Activated T-helper 1 cell treated with Interleukin-2 at 50 U/mL for 16 hours (primary cell): ENCODE results near the gene ASS1.

ENCODE experiments used
- DNase-seq: peaks from one replicate; pipeline ENCODE4 v3.0.0-alpha.2; 2020; ENCODE audit warnings: low read depth

ASS1 gene

DNA sequence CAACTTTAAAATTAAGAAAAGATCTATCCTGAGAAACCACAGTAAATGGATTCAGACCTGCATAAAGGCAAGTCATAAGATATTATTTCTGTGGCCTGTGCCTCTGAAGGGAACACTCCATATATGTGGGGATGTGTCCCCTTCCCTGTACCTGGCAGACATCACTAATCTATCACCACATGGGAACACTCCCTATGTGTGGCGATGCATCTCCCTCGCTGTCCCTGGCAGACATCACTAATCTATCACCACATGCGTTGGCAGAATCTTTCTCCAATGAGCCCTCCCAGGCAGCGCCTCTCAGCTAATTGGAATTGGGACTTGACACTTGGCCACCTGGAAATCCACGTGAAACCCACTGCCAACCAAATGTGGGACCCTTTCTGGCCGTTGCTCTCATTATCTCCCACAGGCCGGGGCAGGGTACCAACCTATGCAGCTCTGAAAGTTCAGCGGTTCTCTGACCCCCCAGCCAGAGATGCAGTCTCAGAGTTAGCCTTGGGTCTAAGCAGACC lies 25.2 kb upstream of the ASS1 start:
- no peak for DNase-seq

DNA sequence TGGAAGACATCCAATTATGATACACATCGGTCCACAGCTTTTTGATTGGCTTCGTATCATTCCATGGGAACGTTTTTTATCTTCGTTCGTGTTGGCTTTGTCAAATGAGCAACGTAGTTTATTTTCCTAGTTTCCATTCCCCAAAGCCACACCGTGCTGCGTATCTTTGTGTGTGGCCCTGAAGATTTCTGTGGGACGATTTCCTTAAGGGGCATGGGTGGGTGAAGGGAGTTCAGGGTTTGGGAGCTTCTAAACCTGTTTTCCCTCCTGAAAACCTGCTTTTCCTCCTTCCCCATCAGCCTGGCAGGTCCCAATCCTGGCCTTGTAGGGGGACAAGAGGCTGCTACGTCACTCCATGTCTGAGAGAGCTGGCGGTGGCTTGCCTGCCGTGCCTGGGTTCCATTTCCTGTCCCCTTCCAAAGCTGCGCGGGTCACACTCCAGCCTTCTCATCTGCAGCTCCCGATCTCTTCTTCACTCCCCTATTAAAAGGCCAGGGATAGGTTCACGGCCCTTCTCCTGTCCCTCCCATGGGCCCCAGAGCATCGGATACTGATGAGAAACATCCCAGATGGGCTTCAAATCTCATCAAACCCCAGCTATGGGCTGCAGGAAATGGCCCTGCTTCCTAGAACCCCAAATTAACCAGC lies 23.5 kb upstream of the ASS1 start:
- DNase-seq, result no peak

DNA sequence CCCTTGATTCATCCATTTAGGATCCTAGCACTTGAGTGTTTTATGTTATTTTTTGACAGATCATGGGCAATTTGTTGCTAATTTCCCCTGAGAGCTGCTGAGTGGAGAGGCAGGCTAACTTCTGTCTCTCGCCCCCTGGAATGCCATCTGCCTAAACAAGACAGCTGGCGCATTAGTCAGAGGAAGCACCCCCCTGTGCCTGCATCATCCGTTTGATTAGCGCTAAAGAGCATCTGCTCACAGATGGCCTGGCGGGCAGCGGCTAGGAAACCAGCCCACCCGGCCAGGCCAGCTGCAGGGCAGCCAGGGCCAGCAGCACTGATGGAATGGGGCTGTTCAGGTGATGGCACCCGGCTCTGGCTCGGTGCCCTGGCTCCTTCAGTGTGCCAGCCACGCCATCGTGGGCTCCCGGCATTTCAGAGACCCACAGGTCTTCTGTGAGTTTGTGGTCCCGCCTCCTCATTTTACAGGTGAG lies 22.9 kb upstream of the ASS1 start:
- no peak for DNase-seq

GRCh38 chr9:130422546-130422945 lies 22.2 kb upstream of the ASS1 start:
- DNase-seq, result no peak

GRCh38 chr9:130423272-130423671 lies 21.5 kb upstream of the ASS1 start:
- no peak for DNase-seq

DNA sequence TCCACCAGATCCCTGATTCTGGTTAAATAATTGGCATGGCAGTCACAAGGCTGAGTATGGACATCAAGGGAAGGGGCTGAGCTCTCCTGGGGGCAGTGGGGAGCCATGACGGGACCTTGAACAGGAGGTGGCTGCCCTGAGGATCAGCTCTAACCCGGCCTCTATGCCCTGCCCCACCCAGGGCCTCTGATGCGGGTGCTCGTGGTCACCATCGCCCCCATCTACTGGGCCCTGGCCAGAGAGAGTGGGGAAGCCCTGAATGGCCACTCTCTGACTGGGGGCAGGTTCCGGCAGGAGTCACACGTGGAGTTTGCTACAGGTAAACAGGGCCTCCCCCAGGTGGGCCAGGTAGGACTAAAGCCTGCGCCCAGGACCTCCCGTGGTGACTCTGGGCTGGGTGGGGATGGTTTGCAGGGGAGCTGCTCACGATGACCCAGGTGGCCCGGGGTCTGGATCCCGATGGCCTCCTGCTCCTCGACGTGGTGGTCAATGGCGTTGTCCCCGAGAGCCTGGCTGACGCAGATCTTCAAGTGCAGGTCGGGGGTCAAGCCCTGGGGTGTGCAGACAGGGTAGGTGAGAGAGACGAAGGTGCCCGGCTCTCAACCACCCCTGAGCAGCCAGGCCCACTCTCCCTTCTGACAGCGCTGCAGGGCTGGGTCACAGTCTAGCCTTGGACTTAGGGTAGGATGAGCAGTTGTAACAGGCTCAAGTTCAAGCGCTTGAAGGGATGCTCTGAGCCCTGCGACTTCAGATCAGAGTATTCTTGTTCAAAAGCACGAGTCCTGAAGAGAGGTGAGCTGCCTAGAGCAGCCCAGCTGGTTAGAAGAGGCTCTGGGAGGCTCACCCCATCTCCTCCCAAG lies 19.9 kb upstream of the ASS1 start:
- DNase-seq, result no peak

DNA sequence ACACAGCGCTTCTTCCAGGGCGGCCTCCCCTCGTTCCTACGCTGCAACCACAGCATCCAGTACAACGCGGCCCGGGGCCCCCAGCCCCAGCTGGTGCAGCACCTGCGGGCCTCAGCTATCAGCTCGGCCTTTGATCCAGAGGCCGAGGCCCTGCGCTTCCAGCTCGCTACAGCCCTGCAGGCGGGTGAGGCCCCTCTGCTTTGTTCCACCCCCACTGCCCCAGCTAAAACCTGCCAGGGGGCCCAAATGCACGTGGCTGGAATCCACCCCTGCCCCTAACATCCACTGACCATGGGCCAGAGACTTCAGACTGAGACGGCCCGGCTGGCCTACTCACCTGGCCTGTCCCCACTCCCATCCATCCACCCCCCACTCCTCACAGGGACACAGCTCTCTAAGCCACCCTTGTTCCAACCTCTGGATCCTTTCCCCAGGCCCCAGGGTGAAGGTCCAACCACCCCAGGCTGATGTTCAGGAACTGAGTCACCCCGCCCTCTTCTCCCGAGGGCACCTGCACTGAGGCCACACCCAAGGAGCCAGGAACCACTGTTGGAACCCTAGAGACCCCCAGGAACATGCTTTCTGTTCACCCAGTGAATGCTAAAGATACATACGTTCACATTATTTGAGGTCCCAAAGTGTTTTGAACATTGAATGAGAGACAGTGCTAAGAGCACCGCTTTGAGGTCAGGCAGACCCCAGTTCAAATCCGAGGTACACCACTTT lies 18.9 kb upstream of the ASS1 start:
- DNase-seq, result no peak

GRCh38 chr9:130426467-130426773 lies 18.3 kb upstream of the ASS1 start:
- no peak for DNase-seq

- no peak for DNase-seq
Observed at GRCh38 chr9:130426883-130427282, 17.9 kb upstream of the ASS1 start.

- no peak for DNase-seq
Observed at GRCh38 chr9:130427326-130427725, 17.4 kb upstream of the ASS1 start.

DNA sequence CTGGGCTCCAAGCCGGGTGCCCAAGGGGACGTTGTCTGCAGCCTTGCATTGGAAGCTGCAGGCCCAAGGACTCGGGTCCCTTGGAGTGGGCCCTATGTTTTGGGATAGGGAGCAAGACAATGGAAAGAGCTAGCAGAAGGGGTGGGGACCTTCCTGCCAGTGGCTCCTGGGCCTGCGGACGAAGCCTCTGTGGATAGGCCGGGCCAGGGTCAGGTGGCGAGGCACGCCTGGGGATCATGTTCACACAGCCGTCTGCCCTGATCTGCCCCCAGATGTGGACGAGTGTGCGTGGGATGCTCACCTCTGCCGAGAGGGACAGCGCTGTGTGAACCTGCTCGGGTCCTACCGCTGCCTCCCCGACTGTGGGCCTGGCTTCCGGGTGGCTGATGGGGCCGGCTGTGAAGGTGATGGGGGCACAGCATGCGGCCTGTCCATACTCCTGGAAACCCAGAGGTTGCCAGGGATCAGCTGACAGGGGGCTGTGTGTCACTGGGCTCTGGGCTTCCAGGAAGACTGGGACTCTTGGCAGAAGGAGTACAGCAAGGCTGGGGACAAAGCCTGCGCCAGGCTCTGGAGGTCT lies 16.6 kb upstream of the ASS1 start:
- DNase-seq, result no peak

DNA sequence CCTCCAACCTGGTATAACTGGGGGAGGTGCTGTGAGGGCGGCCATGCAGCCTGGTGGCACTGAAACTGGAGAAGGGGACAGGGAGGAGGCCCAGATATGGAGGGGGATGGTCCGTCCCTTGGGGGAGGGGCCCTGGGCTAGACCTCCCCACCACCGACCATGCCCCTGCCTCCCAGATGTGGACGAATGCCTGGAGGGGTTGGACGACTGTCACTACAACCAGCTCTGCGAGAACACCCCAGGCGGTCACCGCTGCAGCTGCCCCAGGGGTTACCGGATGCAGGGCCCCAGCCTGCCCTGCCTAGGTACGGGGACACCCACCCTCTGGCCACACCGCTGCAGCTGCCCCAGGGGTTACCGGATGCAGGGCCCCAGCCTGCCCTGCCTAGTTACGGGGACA lies 15.4 kb upstream of the ASS1 start:
- DNase-seq, result no peak

- no peak for DNase-seq
Observed at GRCh38 chr9:130429831-130430230, 14.9 kb upstream of the ASS1 start.

- DNase-seq, result no peak
Observed at GRCh38 chr9:130430232-130430631, 14.5 kb upstream of the ASS1 start.

- DNase-seq, result no peak
Observed at GRCh38 chr9:130430734-130431535, 13.8 kb upstream of the ASS1 start.

DNA sequence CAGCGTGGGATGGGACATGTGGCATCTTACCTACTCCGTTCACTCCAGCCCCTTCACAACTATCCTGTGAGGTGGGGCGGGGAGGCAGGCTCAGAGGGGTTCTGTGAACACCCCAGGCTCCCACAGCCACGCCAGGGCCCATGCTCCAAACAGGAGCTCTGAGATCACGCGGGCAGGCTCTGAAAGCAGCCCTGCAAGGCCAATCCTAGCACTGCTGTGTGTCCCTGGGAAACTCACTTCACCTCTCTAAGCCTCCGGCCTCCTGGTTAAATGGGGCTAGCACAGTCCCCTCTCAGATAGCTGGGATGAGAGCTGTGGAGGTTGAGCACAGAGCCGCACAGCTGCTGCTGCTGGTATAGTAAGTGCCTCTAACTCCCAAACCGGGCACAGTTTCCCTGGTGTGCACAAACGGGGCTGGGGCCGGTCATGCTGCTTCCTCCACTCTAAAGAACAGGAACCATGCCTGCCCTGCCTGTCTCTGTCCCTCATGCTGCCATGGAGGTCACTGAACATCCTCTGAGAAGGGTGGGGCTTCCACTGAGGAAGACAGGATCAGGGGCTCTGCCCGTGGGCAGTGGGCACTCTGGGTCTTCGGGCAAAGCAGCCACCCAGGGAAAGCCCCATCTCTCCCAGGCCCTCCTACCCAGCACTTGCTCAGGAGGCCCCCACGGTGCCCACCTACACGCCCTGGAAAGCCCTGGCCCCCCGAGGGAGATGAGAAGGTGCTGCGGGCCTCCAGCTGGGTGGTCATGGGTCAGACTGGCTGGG lies 13.0 kb upstream of the ASS1 start:
- no peak for DNase-seq

DNA sequence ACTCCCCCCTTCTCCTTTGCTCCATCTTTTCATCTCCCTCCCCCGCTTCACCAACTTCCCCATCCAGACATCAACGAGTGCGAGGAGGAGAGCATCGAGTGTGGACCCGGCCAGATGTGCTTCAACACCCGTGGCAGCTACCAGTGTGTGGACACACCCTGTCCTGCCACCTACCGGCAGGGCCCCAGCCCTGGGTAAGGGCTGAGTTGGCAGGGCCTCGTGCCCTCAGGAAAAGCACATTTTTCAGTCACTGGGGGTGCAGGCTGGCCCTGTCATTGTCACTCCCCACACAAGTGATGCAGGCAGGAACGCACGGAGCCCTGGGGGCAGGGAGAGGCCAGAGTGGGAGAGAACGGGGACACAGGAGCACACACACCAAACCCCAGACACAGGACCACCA lies 12.4 kb upstream of the ASS1 start:
- DNase-seq, result no peak

- DNase-seq, result no peak
Observed at GRCh38 chr9:130432796-130433167, 12.0 kb upstream of the ASS1 start.

GRCh38 chr9:130433168-130433946 lies 11.4 kb upstream of the ASS1 start:
- DNase-seq, result no peak

DNA sequence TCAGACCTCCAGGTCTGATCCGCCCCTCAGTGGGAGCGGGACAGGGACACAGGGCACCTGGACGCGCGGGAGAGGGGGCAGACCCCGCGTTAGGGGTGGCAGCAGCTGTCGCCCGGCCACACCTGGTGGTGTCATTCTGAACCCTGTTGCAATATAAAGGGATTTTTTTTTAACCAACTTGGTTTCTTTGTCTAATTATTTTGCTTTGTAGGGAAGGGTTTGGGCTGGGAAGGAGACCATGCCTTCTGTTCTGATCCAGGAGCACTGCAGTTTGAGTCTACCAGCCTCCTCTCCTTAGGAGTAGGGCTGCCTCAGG lies 10.9 kb upstream of the ASS1 start:
- DNase-seq, result no peak
